Suprapubic skin (tissue), 4 donors: Measurements from ENCODE around the gene P4HA1. TPM values are rescaled to one million over a fixed set of nuclear protein-coding genes. Genes with fewer than 3 reads are reported as not detected.

Experiments used
- DNase-seq, 2 donors: peaks; one replicate each; pipeline ENCODE4 v3.0.0-alpha.2; 2019; ENCODE audit warnings: low spot score in 2 of 2
- H3K27ac ChIP-seq: fragments of 200-600 bp; sonication (generic); one replicate; pipeline ENCODE4 v1.5.1; 2019
- H3K27me3 ChIP-seq: fragments of 200-600 bp; sonication (generic); one replicate; pipeline ENCODE4 v1.5.1; 2019
- H3K36me3 ChIP-seq: fragments of 200-600 bp; sonication (generic); one replicate; pipeline ENCODE4 v1.5.1; 2019
- H3K4me1 ChIP-seq: fragments of 200-600 bp; sonication (generic); one replicate; pipeline ENCODE4 v1.5.1; 2019
- H3K4me3 ChIP-seq: fragments of 200-600 bp; sonication (generic); one replicate; pipeline ENCODE4 v1.5.1; 2019; ENCODE audit warnings: mild to moderate bottlenecking
- H3K9me3 ChIP-seq: fragments of 200-600 bp; sonication (generic); one replicate; pipeline ENCODE4 v1.5.1; 2019
- CTCF ChIP-seq, 2 donors: fragments of 200-600 bp in 1 of 2; fragments of 450-650 bp in 1 of 2; sonication (generic) in 1 of 2; IDR thresholded peaks; one replicate each; pipeline ENCODE4 v1.5.1; 2016 to 2019; ENCODE audit warnings: antibody characterized with exemption in 2 of 2, mild to moderate bottlenecking in 1 of 2, moderate library complexity in 1 of 2
- EP300 ChIP-seq: sonication (generic); formaldehyde crosslinking; IDR thresholded peaks from one replicate; pipeline ENCODE4 v1.6.1; 2017; ENCODE audit warnings: antibody characterized with exemption
- POLR2A ChIP-seq, 2 donors: fragments of 450-650 bp; IDR thresholded peaks; one replicate each; pipeline ENCODE4 v1.6.1; 2017; ENCODE audit warnings: antibody characterized with exemption in 2 of 2, mild to moderate bottlenecking in 2 of 2, moderate library complexity in 2 of 2
- POLR2AphosphoS5 ChIP-seq, 3 donors: sonication (generic); formaldehyde crosslinking; IDR thresholded peaks; one replicate each; pipeline ENCODE4 v1.6.1; 2017; ENCODE audit warnings: antibody characterized with exemption in 3 of 3
- WGBS: methylation state at CpG from one replicate; pipeline ENCODE4 v1.1.5; 2018; 5-methylcytosine and 5-hydroxymethylcytosine counted together
- total RNA-seq, 4 donors: library from RNA; depleted of rRNA; stranded (reverse); fragments of >200 nt; gene quantifications; one replicate each; pipeline ENCODE4 v1.1.0, GENCODE V29; 2016

Gene P4HA1
- 10 to 100 TPM; 10.6 to 19.5 (median 16.0) TPM for total RNA-seq

GRCh38 chr10:73096449-73097304, at the start of gene P4HA1:
Gene P4HA1, minus strand, starts transcription at chr10:73096866. Its CDS starts 21,983 bp downstream, at chr10:73074883.
- Histone ChIP-seq H3K27ac (peak within 1 kb of the TSS; percentile 94), H3K4me3 (peak within 1 kb of the TSS; percentile 86), H3K27me3 (no peaks in the 10 kb centered on the region), H3K36me3 (no peaks in the 10 kb centered on the region), H3K4me1 (peaks cover 33% of the 10 kb centered on the region), H3K9me3 (no peaks in the 10 kb centered on the region)
- peak; percentile 98 to 99 for DNase-seq
- under 1% methylated on average over 46 of the region's 75 CpGs for WGBS
- TF ChIP-seq POLR2AphosphoS5 (IDR thresholded peaks at IDR 0.05), result peak in 2 of 3 donors; percentile 90 to 97
- TF ChIP-seq POLR2A (IDR thresholded peaks at IDR 0.05), result peak; percentile 91 to 96
- no peak for TF ChIP-seq EP300
- TF ChIP-seq CTCF (IDR thresholded peaks at IDR 0.05), result peak; percentile 62 to 82

GRCh38 chr10:73141603-73142002, 44.9 kb upstream of the P4HA1 start:
- Histone ChIP-seq H3K27ac (no peak overlapping the region), H3K27me3 (no peaks in the 10 kb centered on the region), H3K36me3 (peaks cover 95% of the 10 kb centered on the region), H3K4me1 (no peaks in the 10 kb centered on the region), H3K9me3 (no peaks in the 10 kb centered on the region), H3K4me3 (no peak overlapping the region)
- no peak for TF ChIP-seq POLR2AphosphoS5 (IDR thresholded peaks at IDR 0.05)
- TF ChIP-seq CTCF (IDR thresholded peaks at IDR 0.05), result no peak
- no peak for TF ChIP-seq POLR2A (IDR thresholded peaks at IDR 0.05)
- no peak for TF ChIP-seq EP300
- WGBS, result 86% methylated on average over 3 of the region's 3 CpGs
- DNase-seq, result no peak

- TF ChIP-seq POLR2A (IDR thresholded peaks at IDR 0.05) (no peak), CTCF (IDR thresholded peaks at IDR 0.05) (no peak), EP300 (no peak), POLR2AphosphoS5 (IDR thresholded peaks at IDR 0.05) (no peak)
- no peaks in the 10 kb centered on the region for H3K27me3 ChIP-seq
- WGBS, result 64% methylated on average over 2 of the region's 2 CpGs
- H3K36me3 ChIP-seq, result peaks cover 95% of the 10 kb centered on the region
- DNase-seq, result no peak
- no peaks in the 10 kb centered on the region for H3K9me3 ChIP-seq
- H3K4me3 ChIP-seq, result no peak overlapping the region
- H3K27ac ChIP-seq, result no peak overlapping the region
- H3K4me1 ChIP-seq, result no peaks in the 10 kb centered on the region
Measured at GRCh38 chr10:73139251-73139650, 42.6 kb upstream of the P4HA1 start.

- Histone ChIP-seq H3K9me3 (no peaks in the 10 kb centered on the region), H3K4me1 (peaks cover 7% of the 10 kb centered on the region), H3K36me3 (peaks cover 96% of the 10 kb centered on the region), H3K27me3 (no peaks in the 10 kb centered on the region), H3K27ac (no peak overlapping the region), H3K4me3 (no peak overlapping the region)
- DNase-seq, result no peak
- no peak for TF ChIP-seq POLR2AphosphoS5 (IDR thresholded peaks at IDR 0.05)
- WGBS, result 93% methylated on average over 2 of the region's 2 CpGs
Measured at GRCh38 chr10:73136627-73137026, 40.0 kb upstream of the P4HA1 start.

GRCh38 chr10:73134727-73135126, 38.1 kb upstream of the P4HA1 start:
- 88% methylated on average over 3 of the region's 3 CpGs for WGBS
- TF ChIP-seq EP300, result no peak
- TF ChIP-seq POLR2AphosphoS5 (IDR thresholded peaks at IDR 0.05), result no peak
- no peak for TF ChIP-seq CTCF (IDR thresholded peaks at IDR 0.05)
- no peak for TF ChIP-seq POLR2A (IDR thresholded peaks at IDR 0.05)

More at GRCh38 chr10:73134727-73135126, 38.1 kb upstream of the P4HA1 start:
- DNase-seq, result no peak
- no peak overlapping the region for H3K27ac ChIP-seq
- H3K4me1 ChIP-seq, result peaks cover 10% of the 10 kb centered on the region
- peaks cover 90% of the 10 kb centered on the region for H3K36me3 ChIP-seq
- H3K9me3 ChIP-seq, result no peaks in the 10 kb centered on the region
- no peaks in the 10 kb centered on the region for H3K27me3 ChIP-seq
- no peak overlapping the region for H3K4me3 ChIP-seq
